Measurements from ENCODE around the gene RNF34.

DNA sequence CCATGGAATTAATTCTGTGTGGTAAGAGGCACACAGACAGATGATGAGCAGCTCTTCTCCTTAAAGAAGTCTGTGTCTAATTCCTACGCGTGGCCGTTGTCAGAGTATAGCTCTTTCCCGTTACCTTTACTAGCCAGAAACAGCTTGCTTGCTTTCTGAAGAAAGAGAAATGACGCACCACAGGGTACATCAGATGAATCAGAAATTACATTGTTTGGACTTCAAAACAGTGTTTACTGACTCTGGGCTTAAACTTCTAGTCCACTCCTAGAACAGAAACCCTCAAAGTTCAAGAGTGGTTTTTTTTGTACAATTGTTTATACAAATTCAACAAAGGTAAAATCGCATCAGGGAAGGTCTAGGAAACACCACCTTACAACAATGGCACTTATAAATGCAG, 29.0 kb downstream of the RNF34 start:
- TF ChIP-seq, protein P1, sequence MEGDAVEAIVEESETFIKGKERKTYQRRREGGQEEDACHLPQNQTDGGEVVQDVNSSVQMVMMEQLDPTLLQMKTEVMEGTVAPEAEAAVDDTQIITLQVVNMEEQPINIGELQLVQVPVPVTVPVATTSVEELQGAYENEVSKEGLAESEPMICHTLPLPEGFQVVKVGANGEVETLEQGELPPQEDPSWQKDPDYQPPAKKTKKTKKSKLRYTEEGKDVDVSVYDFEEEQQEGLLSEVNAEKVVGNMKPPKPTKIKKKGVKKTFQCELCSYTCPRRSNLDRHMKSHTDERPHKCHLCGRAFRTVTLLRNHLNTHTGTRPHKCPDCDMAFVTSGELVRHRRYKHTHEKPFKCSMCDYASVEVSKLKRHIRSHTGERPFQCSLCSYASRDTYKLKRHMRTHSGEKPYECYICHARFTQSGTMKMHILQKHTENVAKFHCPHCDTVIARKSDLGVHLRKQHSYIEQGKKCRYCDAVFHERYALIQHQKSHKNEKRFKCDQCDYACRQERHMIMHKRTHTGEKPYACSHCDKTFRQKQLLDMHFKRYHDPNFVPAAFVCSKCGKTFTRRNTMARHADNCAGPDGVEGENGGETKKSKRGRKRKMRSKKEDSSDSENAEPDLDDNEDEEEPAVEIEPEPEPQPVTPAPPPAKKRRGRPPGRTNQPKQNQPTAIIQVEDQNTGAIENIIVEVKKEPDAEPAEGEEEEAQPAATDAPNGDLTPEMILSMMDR (IDR thresholded peaks at IDR 0.05; ENCODE audit: low read depth, low read length), result no peak
- TF ChIP-seq POLR2A (IDR thresholded peaks at IDR 0.05; ENCODE audit: extremely low read depth, insufficient read length), result peak; percentile 14
